ENCODE data around the gene SLC8A2.

DNA sequence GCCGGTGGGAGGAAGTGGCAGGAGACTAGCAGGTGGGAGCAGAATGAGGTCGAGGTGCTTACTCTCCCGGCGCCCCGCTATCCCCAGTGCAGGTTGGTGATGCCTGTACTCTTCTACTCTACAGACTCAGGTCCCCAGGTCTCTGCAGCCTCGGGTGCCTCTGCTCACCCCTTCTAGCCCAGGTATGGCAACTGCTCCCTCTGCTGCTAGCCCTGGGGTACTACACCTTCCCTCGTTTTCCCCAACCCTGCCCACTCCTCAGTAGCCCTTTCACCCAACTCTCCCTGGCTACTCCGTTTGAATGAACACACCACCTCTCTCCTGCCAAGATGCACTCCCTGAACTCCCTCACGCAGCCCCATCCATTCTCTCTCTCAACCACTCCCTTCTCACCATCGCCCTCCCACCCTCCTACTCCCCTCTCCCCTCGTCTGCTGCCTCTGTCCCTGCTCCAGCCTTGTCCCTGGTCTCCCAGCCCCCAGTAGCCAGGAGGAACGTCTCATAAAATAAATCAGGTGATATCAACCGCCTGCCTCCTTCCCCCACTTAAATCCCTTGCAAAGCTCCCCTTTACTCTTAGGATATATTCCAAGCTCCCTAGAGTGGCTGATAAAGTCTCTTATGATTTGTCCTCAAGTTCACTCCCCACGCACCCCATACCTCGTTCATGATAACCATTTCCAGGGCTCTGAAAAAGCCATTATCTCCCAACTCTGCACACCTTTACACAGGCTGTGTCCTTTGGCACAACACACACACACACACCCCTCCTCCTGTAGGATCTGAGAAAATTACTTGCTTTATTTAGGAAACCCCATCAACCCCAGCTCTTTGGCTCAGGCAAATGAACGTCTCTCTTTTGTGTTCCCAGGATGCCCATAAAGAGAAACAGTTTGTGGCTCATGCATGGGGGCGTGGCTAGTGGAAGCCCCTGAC is 44.2 kb downstream of the SLC8A2 start:
- TF ChIP-seq, protein P1, sequence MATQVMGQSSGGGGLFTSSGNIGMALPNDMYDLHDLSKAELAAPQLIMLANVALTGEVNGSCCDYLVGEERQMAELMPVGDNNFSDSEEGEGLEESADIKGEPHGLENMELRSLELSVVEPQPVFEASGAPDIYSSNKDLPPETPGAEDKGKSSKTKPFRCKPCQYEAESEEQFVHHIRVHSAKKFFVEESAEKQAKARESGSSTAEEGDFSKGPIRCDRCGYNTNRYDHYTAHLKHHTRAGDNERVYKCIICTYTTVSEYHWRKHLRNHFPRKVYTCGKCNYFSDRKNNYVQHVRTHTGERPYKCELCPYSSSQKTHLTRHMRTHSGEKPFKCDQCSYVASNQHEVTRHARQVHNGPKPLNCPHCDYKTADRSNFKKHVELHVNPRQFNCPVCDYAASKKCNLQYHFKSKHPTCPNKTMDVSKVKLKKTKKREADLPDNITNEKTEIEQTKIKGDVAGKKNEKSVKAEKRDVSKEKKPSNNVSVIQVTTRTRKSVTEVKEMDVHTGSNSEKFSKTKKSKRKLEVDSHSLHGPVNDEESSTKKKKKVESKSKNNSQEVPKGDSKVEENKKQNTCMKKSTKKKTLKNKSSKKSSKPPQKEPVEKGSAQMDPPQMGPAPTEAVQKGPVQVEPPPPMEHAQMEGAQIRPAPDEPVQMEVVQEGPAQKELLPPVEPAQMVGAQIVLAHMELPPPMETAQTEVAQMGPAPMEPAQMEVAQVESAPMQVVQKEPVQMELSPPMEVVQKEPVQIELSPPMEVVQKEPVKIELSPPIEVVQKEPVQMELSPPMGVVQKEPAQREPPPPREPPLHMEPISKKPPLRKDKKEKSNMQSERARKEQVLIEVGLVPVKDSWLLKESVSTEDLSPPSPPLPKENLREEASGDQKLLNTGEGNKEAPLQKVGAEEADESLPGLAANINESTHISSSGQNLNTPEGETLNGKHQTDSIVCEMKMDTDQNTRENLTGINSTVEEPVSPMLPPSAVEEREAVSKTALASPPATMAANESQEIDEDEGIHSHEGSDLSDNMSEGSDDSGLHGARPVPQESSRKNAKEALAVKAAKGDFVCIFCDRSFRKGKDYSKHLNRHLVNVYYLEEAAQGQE (IDR thresholded peaks at IDR 0.05; ENCODE audit: low read depth), result no peak
- TF ChIP-seq NFIC (IDR thresholded peaks at IDR 0.05) (no peak), RAD21 (IDR thresholded peaks at IDR 0.05; ENCODE audit: low read depth) (peak; percentile 91), TAF1 (IDR thresholded peaks at IDR 0.05; ENCODE audit: low read depth) (no peak), TCF12 (IDR thresholded peaks at IDR 0.05; ENCODE audit: low read depth) (no peak), YY1 (IDR thresholded peaks at IDR 0.05; ENCODE audit: low read depth) (no peak), EGR1 (IDR thresholded peaks at IDR 0.05) (0 out of 2 replicates have a peak, but pooled peaks have one; percentile 8), EP300 (IDR thresholded peaks at IDR 0.05; ENCODE audit: borderline replicate concordance) (no peak), FOXM1 (IDR thresholded peaks at IDR 0.05; ENCODE audit: borderline replicate concordance, low read depth) (no peak)
- TF ChIP-seq, protein P2, sequence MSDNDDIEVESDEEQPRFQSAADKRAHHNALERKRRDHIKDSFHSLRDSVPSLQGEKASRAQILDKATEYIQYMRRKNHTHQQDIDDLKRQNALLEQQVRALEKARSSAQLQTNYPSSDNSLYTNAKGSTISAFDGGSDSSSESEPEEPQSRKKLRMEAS (IDR thresholded peaks at IDR 0.05), result no peak

All from Ishikawa (cell line).